HUDEP-2 (cell line): ENCODE measurements around the gene DDX46.
A peak's percentile ranks its signal among the peaks of the same experiment; 100 is the strongest.
"Not testable (repeated sequence)": the region's sequence is repeated elsewhere in the genome, so short reads cannot be mapped to it uniquely, and the experiment has no call there.

ENCODE experiments used
- DNase-seq, 76 experiments: peaks; one replicate each; lab custom pipeline; 2025; ENCODE audit not compliant: unreplicated experiment in 76 of 76; lab: John Stamatoyannopoulos, UW

Gene DDX46

GRCh38 chr5:134758504-134759341, at the start of gene DDX46:
DDX46 (plus strand) TSS chr5:134758779; CDS start chr5:134758939, 160 bp downstream.
- DNase-seq, result peak in 75 of 76 experiments; percentile 34 to 95 (median 89)

- DNase-seq, result peak in 20 of 76 experiments; percentile 2 to 90 (median 40)
Observed at GRCh38 chr5:134714120-134714519, 44.5 kb upstream of the DDX46 start.

GRCh38 chr5:134714541-134714940, 44.0 kb upstream of the DDX46 start:
- DNase-seq, result peak in 5 of 76 experiments; percentile 16 to 67 (median 20)

GRCh38 chr5:134715466-134715865, 43.1 kb upstream of the DDX46 start:
- peak in 3 of 76 experiments; percentile 4 to 25 (median 9) for DNase-seq

GRCh38 chr5:134724872-134725271, 33.7 kb upstream of the DDX46 start:
- no peak for DNase-seq

- no peak for DNase-seq
Observed at GRCh38 chr5:134732819-134733218, 25.8 kb upstream of the DDX46 start.

GRCh38 chr5:134735243-134735642, 23.3 kb upstream of the DDX46 start:
- DNase-seq, result no peak

- no peak for DNase-seq
Observed at GRCh38 chr5:134736173-134736812, 22.3 kb upstream of the DDX46 start.

GRCh38 chr5:134738133-134738962, 20.2 kb upstream of the DDX46 start, which contains the start of gene CAMLG:
CAMLG (plus strand) TSS chr5:134738548; CDS start chr5:134738621, 73 bp downstream.
- peak in 75 of 76 experiments; percentile 30 to 97 (median 93) for DNase-seq

GRCh38 chr5:134738963-134739661, 19.5 kb upstream of the DDX46 start:
- peak in 49 of 76 experiments; percentile 4 to 66 (median 36) for DNase-seq

- DNase-seq, result no peak
Observed at GRCh38 chr5:134741052-134741451, 17.5 kb upstream of the DDX46 start.

GRCh38 chr5:134742134-134742533, 16.4 kb upstream of the DDX46 start:
- DNase-seq, result no peak

- DNase-seq, result no peak
Observed at GRCh38 chr5:134749415-134749814, 9.2 kb upstream of the DDX46 start.

- DNase-seq, result no peak
Observed at GRCh38 chr5:134758176-134758503, 439 bp upstream of the DDX46 start.

GRCh38 chr5:134767528-134768291, 9.1 kb downstream of the DDX46 start:
- not testable (repeated sequence) for DNase-seq

GRCh38 chr5:134769206-134769605, 10.6 kb downstream of the DDX46 start:
- no peak for DNase-seq

GRCh38 chr5:134772461-134773125, 14.0 kb downstream of the DDX46 start:
- DNase-seq, result no peak

GRCh38 chr5:134777366-134777765, 18.8 kb downstream of the DDX46 start:
- no peak for DNase-seq
